SK-N-SH (cell line): Measurements from ENCODE around the gene MYO1F. TPM values are rescaled to one million over a fixed set of nuclear protein-coding genes. Genes with fewer than 3 reads are reported as not detected.

Experiments
- CTCF ChIA-PET: fragments of 300-600, 350-600 bp; formaldehyde crosslinking; extraction: SDS; loops from one replicate; lab custom pipeline; 2021; lab: Yijun Ruan, JAX
- POLR2A ChIA-PET: fragments of 350-600 bp; sonication (Branson Sonifier 250); formaldehyde crosslinking; extraction: SDS; loops from one replicate; lab custom pipeline; 2020; ENCODE audit warnings: antibody characterized with exemption, inconsistent platforms; lab: Yijun Ruan, JAX
- DNase-seq: peaks from one replicate; pipeline ENCODE4 v3.0.0; 2012
- H2AFZ ChIP-seq: fragments of 200-600 bp; sonication (generic); 2 replicates; pipeline ENCODE4 v1.8.1; 2016; ENCODE audit warnings: antibody characterized with exemption, mild to moderate bottlenecking, low read depth
- H3F3A ChIP-seq: fragments of 200-600 bp; sonication (generic); replicated peaks from 2 replicates; pipeline ENCODE3; 2016; ENCODE audit warnings: antibody characterized with exemption, mild to moderate bottlenecking; ENCODE audit not compliant: insufficient read depth
- H3K27ac ChIP-seq, 2 experiments: fragments of 200-500 bp in 1 of 2; fragments of 200-600 bp in 1 of 2; sonication (Bioruptor generic) in 1 of 2; sonication (generic), shearing (Covaris generic) in 1 of 2; 2 replicates each; pipeline versions ENCODE4 v1.5.1 to v1.6.1; 2014 to 2016; ENCODE audit warnings: low read depth in 2 of 2, inconsistent platforms in 1 of 2, low read length in 1 of 2, mild to moderate bottlenecking in 1 of 2, mixed read lengths in 1 of 2
- H3K27me3 ChIP-seq: fragments of 200-600 bp; sonication (generic), shearing (Covaris generic); 2 replicates; pipeline ENCODE4 v1.6.1; 2016; ENCODE audit warnings: mixed run types; ENCODE audit not compliant: insufficient read depth
- H3K36me3 ChIP-seq, 2 experiments: fragments of 200-500 bp in 1 of 2; fragments of 200-600 bp in 1 of 2; sonication (Bioruptor generic) in 1 of 2; sonication (generic) in 1 of 2; replicated peaks in 1 of 2; 2 replicates each; pipeline versions ENCODE3 to v1.5.1; 2014 to 2016; ENCODE audit warnings: low read length in 1 of 2, mild to moderate bottlenecking in 1 of 2; ENCODE audit not compliant: insufficient read depth in 2 of 2, control insufficient read depth in 1 of 2
- H3K4me1 ChIP-seq, 2 experiments: fragments of 200-500 bp in 1 of 2; fragments of 200-600 bp in 1 of 2; sonication (Bioruptor generic) in 1 of 2; sonication (generic), shearing (Covaris generic) in 1 of 2; 2 replicates each; pipeline versions ENCODE4 v1.5.1 to v1.6.1; 2014 to 2016; ENCODE audit warnings: low read depth in 1 of 2, low read length in 1 of 2, mixed run types in 1 of 2; ENCODE audit not compliant: insufficient read depth in 2 of 2, control insufficient read depth in 1 of 2
- H3K4me2 ChIP-seq: fragments of 200-600 bp; sonication (generic), shearing (Covaris generic); 2 replicates; pipeline ENCODE4 v1.6.1; 2017; ENCODE audit warnings: mixed run types
- H3K4me3 ChIP-seq, 2 experiments: fragments of 200-500 bp in 1 of 2; fragments of 200-600 bp in 1 of 2; sonication (Bioruptor generic) in 1 of 2; sonication (generic), shearing (Covaris generic) in 1 of 2; 2 replicates each; pipeline versions ENCODE4 v1.5.1 to v1.8.1; 2014 to 2016; ENCODE audit warnings: low read depth in 2 of 2, inconsistent platforms in 1 of 2, low read length in 1 of 2, mild to moderate bottlenecking in 1 of 2, mixed read lengths in 1 of 2, moderate library complexity in 1 of 2
- H3K79me2 ChIP-seq: fragments of 200-600 bp; sonication (generic); 2 replicates; pipeline ENCODE4 v1.8.1; 2017; ENCODE audit warnings: mild to moderate bottlenecking; ENCODE audit not compliant: insufficient read depth
- H3K9ac ChIP-seq: fragments of 200-600 bp; sonication (generic); 2 replicates; pipeline ENCODE4 v1.6.1; 2017; ENCODE audit warnings: mixed run types
- H3K9me2 ChIP-seq: fragments of 200-600 bp; sonication (generic); 2 replicates; pipeline ENCODE4 v1.6.1; 2017; ENCODE audit warnings: mixed run types
- H3K9me3 ChIP-seq: fragments of 200-600 bp; sonication (generic); 2 replicates; pipeline ENCODE4 v1.6.1; 2017; ENCODE audit warnings: mixed run types, mild to moderate bottlenecking, moderate library complexity
- H4K20me1 ChIP-seq: fragments of 200-600 bp; sonication (generic); 2 replicates; pipeline ENCODE4 v1.6.1; 2017; ENCODE audit warnings: mild to moderate bottlenecking, mixed run types; ENCODE audit not compliant: insufficient read depth
- CHD2 ChIP-seq: fragments of 150-350 bp; IDR thresholded peaks from 2 replicates; pipeline ENCODE4 v1.6.1; 2018; ENCODE audit warnings: low read length; ENCODE audit not compliant: partially characterized antibody
- FOSL2 ChIP-seq: IDR thresholded peaks from 2 replicates; pipeline ENCODE4 v1.4.0; 2012; ENCODE audit warnings: low read depth, mild to moderate bottlenecking, moderate library complexity, borderline replicate concordance
- NRF1 ChIP-seq: IDR thresholded peaks from 2 replicates; pipeline ENCODE4 v1.6.1; 2012; ENCODE audit warnings: low read depth, mild to moderate bottlenecking, low read length
- POLR2AphosphoS5 ChIP-seq: IDR thresholded peaks from 2 replicates; pipeline ENCODE4 v1.6.1; 2012; ENCODE audit warnings: low read depth, low read length
- REST ChIP-seq: IDR thresholded peaks from 2 replicates; pipeline ENCODE4 v1.6.1; 2012; ENCODE audit warnings: mild to moderate bottlenecking, low read depth, low read length, moderate library complexity
- RFX5 ChIP-seq: IDR thresholded peaks from 2 replicates; pipeline ENCODE4 v1.6.1; 2012; ENCODE audit warnings: mild to moderate bottlenecking, improper control_type of control experiment, low read length
- RXRA ChIP-seq: IDR thresholded peaks from 2 replicates; pipeline ENCODE4 v1.4.0; 2012; ENCODE audit warnings: low read depth, mild to moderate bottlenecking, borderline replicate concordance
- SMC3 ChIP-seq: IDR thresholded peaks from 2 replicates; pipeline ENCODE4 v1.6.1; 2012; ENCODE audit warnings: low read depth, low read length, improper control_type of control experiment
- TCF12 ChIP-seq: IDR thresholded peaks from 2 replicates; pipeline ENCODE4 v1.4.0; 2012
- TEAD4 ChIP-seq: IDR thresholded peaks from 2 replicates; pipeline ENCODE4 v1.4.0; 2012; ENCODE audit warnings: mild to moderate bottlenecking, borderline replicate concordance; ENCODE audit not compliant: insufficient read depth
- WGBS: methylation state at CpG from one replicate; pipeline ENCODE4 v1.1.6; 2017; ENCODE audit warnings: low lambda C conversion rate; 5-methylcytosine and 5-hydroxymethylcytosine counted together
- polyA plus RNA-seq, 3 experiments: library from polyadenylated mRNA; depleted of rRNA; stranded (reverse); fragments of >200 nt; gene quantifications; 2 replicates each; pipeline ENCODE4 v1.2.3, GENCODE V29; 2012
- TF ChIP-seq, protein P1 (sequence below): fragments of 150-350 bp; IDR thresholded peaks from 2 replicates; pipeline ENCODE4 v1.6.1; 2017; ENCODE audit warnings: antibody characterized with exemption, low read length, low read depth, borderline replicate concordance
- TF ChIP-seq, protein P2 (sequence below): fragments of 200-600 bp; sonication (generic); IDR thresholded peaks from 2 replicates; pipeline ENCODE4 v1.6.1; 2017; ENCODE audit warnings: antibody characterized with exemption, mild to moderate bottlenecking, moderate library complexity
- TF ChIP-seq, protein P3 (sequence below): fragments of 150-350 bp; IDR thresholded peaks from 2 replicates; pipeline ENCODE4 v1.6.1; 2016; ENCODE audit warnings: mild to moderate bottlenecking, low read depth, low read length
- TF ChIP-seq, protein P4 (sequence below): IDR thresholded peaks from 2 replicates; pipeline ENCODE4 v1.4.0; 2012; ENCODE audit warnings: low read depth

MYO1F gene
- polyA plus RNA-seq, 1 of the 3 experiments (the other 2 are of a cell fraction): 0.51 TPM

- TF ChIP-seq, protein P1, sequence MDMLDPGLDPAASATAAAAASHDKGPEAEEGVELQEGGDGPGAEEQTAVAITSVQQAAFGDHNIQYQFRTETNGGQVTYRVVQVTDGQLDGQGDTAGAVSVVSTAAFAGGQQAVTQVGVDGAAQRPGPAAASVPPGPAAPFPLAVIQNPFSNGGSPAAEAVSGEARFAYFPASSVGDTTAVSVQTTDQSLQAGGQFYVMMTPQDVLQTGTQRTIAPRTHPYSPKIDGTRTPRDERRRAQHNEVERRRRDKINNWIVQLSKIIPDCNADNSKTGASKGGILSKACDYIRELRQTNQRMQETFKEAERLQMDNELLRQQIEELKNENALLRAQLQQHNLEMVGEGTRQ: no peak
- TF ChIP-seq POLR2AphosphoS5 (no peak), REST (no peak), NRF1 (no peak), RFX5 (no peak), TCF12 (no peak), RXRA (no peak), TEAD4 (no peak), FOSL2 (no peak), SMC3 (no peak), CHD2 (no peak)
- TF ChIP-seq, protein P2, sequence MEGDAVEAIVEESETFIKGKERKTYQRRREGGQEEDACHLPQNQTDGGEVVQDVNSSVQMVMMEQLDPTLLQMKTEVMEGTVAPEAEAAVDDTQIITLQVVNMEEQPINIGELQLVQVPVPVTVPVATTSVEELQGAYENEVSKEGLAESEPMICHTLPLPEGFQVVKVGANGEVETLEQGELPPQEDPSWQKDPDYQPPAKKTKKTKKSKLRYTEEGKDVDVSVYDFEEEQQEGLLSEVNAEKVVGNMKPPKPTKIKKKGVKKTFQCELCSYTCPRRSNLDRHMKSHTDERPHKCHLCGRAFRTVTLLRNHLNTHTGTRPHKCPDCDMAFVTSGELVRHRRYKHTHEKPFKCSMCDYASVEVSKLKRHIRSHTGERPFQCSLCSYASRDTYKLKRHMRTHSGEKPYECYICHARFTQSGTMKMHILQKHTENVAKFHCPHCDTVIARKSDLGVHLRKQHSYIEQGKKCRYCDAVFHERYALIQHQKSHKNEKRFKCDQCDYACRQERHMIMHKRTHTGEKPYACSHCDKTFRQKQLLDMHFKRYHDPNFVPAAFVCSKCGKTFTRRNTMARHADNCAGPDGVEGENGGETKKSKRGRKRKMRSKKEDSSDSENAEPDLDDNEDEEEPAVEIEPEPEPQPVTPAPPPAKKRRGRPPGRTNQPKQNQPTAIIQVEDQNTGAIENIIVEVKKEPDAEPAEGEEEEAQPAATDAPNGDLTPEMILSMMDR: no peak
- TF ChIP-seq, protein P3, sequence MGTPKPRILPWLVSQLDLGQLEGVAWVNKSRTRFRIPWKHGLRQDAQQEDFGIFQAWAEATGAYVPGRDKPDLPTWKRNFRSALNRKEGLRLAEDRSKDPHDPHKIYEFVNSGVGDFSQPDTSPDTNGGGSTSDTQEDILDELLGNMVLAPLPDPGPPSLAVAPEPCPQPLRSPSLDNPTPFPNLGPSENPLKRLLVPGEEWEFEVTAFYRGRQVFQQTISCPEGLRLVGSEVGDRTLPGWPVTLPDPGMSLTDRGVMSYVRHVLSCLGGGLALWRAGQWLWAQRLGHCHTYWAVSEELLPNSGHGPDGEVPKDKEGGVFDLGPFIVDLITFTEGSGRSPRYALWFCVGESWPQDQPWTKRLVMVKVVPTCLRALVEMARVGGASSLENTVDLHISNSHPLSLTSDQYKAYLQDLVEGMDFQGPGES: no peak
- TF ChIP-seq, protein P4, sequence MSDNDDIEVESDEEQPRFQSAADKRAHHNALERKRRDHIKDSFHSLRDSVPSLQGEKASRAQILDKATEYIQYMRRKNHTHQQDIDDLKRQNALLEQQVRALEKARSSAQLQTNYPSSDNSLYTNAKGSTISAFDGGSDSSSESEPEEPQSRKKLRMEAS: no peak
- ChIA-PET CTCF (interaction anchor here (2.1 kb wide), 1 partner anchor 12 kb away, joined by 7 read pairs; no protein-coding TSS in a partner anchor), POLR2A (no interaction called here)
- H3K9ac ChIP-seq: no peak overlapping the region
- no peaks in the 10 kb centered on the region for H3K9me2 ChIP-seq
- peaks cover 21 to 62% of the 10 kb centered on the region in 2 experiments for H3K36me3 ChIP-seq
- H3K9me3 ChIP-seq: no peaks in the 10 kb centered on the region
- no peaks in the 10 kb centered on the region for H3K4me1 ChIP-seq
- H3K79me2 ChIP-seq: peaks cover 30% of the 10 kb centered on the region
- H3K27me3 ChIP-seq: no peaks in the 10 kb centered on the region
- WGBS: 85% methylated on average over 11 of the region's 13 CpGs
- H4K20me1 ChIP-seq: peaks cover 36% of the 10 kb centered on the region
- no peaks in the 10 kb centered on the region for H3F3A ChIP-seq
- DNase-seq: no peak
- H2AFZ ChIP-seq: no peak overlapping the region
- no peak overlapping the region for H3K4me3 ChIP-seq
- no peak overlapping the region for H3K4me2 ChIP-seq
- no peak overlapping the region for H3K27ac ChIP-seq
These were observed 89.9 kb downstream of the MYO1F start for GRCh38 chr19:8487137-8487851.
